Testis (tissue), 3 donors: ENCODE measurements around the gene AGER. TPM values are rescaled to one million over a fixed set of nuclear protein-coding genes. Genes with fewer than 3 reads are reported as not detected.
"Not testable (repeated sequence)": the region's sequence is repeated elsewhere in the genome, so short reads cannot be mapped to it uniquely, and the experiment has no call there.

ENCODE experiments used
- DNase-seq: peaks from one replicate; pipeline ENCODE4 v3.0.0-alpha.2; 2019
- H3K27ac ChIP-seq, 2 donors: fragments of 200-600 bp; sonication (generic); one replicate each; pipeline ENCODE4 v1.5.1; 2019
- H3K27me3 ChIP-seq: fragments of 200-600 bp; sonication (generic); one replicate; pipeline ENCODE4 v1.5.1; 2019
- H3K36me3 ChIP-seq: fragments of 200-600 bp; sonication (generic); one replicate; pipeline ENCODE4 v1.5.1; 2017; ENCODE audit warnings: low read depth; ENCODE audit errors: missing control alignments
- H3K4me1 ChIP-seq: fragments of 200-600 bp; sonication (generic); one replicate; pipeline ENCODE4 v1.5.1; 2019
- H3K4me3 ChIP-seq, 2 donors: fragments of 200-600 bp; sonication (generic); one replicate each; pipeline ENCODE4 v1.5.1; 2017 to 2019
- H3K9me3 ChIP-seq: fragments of 200-600 bp; sonication (generic); one replicate; pipeline ENCODE4 v1.5.1; 2017
- POLR2A ChIP-seq: fragments of 450-650 bp; IDR thresholded peaks from one replicate; pipeline ENCODE4 v1.6.1; 2017; ENCODE audit warnings: antibody characterized with exemption, mild to moderate bottlenecking, moderate library complexity
- WGBS, 2 donors: methylation state at CpG; one replicate each; pipeline ENCODE4 v1.1.5; 2018; 5-methylcytosine and 5-hydroxymethylcytosine counted together
- intact Hi-C: fragments of 100-400 bp; cut with DNase I; formaldehyde crosslinking; loops from one replicate; pipeline ENCODE4 v1.15.1; 2023; ENCODE audit warnings: low total_unique reads
- polyA plus RNA-seq: library from polyadenylated mRNA; stranded (reverse); fragments of 350-450 nt; fragmentation: Illumina TruSeq; extraction: RNeasy Lipid Tissue Mini Kit (QIAGEN cat#74804); gene quantifications from one replicate; pipeline ENCODE4 v1.2.3, GENCODE V29; 2014; ENCODE audit warnings: low read depth, low replicate concordance; ENCODE audit not compliant: insufficient read depth
- total RNA-seq, 2 donors: library from RNA; depleted of rRNA; stranded (reverse); fragments of >200 nt; gene quantifications; one replicate each; pipeline ENCODE4 v1.2.3, GENCODE V29; 2016
- TF ChIP-seq, protein P1 (sequence below), 3 experiments: fragments of 450-650 bp in 2 of 3; fragments of 200-600 bp in 1 of 3; sonication (generic) in 1 of 3; IDR thresholded peaks; one replicate each; pipeline ENCODE4 v1.5.1; 2016 to 2019; ENCODE audit warnings: antibody characterized with exemption in 3 of 3, mild to moderate bottlenecking in 2 of 3, moderate library complexity in 1 of 3

AGER gene
- total and polyA plus RNA-seq, 3 donors from 2014 or later = 5.8 to 8.6 (median 7.8) TPM

DNA sequence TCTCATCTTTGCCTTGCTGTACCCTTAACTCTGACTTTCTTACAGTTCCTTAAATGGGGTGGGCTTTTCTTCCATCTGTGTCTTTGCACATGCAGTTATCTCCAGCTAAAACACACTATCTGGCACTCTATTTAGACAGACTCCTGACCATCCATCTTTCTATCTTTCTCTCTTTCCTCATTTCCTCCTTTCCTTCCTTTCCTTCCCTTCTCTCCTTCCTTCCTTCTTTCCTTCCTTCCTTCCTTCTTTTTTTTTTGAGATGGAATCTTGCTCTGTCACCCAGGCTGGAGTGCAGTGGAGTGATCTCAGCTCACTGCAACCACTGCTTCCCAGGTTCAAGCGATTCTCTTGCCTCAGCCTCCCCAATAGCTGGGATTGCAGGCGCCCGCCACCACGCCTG lies 31.6 kb upstream of the AGER start:
- H3K36me3 ChIP-seq = no peaks in the 10 kb centered on the region
- H3K27ac ChIP-seq = no peak overlapping the region
- no peaks in the 10 kb centered on the region for H3K4me1 ChIP-seq
- WGBS, 2 donors = 95 to 97% methylated on average over 4 of the region's 4 CpGs
- H3K27me3 ChIP-seq = no peaks in the 10 kb centered on the region
- TF ChIP-seq, protein P1, sequence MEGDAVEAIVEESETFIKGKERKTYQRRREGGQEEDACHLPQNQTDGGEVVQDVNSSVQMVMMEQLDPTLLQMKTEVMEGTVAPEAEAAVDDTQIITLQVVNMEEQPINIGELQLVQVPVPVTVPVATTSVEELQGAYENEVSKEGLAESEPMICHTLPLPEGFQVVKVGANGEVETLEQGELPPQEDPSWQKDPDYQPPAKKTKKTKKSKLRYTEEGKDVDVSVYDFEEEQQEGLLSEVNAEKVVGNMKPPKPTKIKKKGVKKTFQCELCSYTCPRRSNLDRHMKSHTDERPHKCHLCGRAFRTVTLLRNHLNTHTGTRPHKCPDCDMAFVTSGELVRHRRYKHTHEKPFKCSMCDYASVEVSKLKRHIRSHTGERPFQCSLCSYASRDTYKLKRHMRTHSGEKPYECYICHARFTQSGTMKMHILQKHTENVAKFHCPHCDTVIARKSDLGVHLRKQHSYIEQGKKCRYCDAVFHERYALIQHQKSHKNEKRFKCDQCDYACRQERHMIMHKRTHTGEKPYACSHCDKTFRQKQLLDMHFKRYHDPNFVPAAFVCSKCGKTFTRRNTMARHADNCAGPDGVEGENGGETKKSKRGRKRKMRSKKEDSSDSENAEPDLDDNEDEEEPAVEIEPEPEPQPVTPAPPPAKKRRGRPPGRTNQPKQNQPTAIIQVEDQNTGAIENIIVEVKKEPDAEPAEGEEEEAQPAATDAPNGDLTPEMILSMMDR (IDR thresholded peaks at IDR 0.05) = no peak
- no peak for TF ChIP-seq POLR2A
- no peaks in the 10 kb centered on the region for H3K9me3 ChIP-seq
- no peak for DNase-seq
- intact Hi-C loops = no loop called here
- H3K4me3 ChIP-seq = no peak overlapping the region

DNA sequence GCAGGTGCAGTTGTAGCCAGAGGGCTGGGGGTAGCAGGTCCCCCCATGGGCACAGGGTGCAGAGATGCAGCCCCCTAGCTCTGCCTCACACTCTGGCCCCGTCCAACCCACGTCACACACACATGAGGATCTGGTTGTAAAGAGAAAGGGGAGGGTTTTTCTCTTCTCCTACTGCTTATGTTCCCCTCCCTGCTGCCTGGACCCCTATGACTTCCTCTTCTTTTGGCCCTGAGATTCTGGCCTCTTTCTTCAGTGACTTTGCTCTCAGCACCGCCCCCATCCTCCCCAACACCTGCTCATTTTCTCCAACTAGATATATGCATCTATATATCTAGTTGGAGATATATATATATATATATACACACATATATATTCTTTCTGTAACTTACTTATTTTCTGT lies 30.1 kb upstream of the AGER start:
- H3K4me1 ChIP-seq = no peaks in the 10 kb centered on the region
- no peak for DNase-seq
- no peak for TF ChIP-seq POLR2A
- TF ChIP-seq, protein P1 (IDR thresholded peaks at IDR 0.05) = no peak

DNA sequence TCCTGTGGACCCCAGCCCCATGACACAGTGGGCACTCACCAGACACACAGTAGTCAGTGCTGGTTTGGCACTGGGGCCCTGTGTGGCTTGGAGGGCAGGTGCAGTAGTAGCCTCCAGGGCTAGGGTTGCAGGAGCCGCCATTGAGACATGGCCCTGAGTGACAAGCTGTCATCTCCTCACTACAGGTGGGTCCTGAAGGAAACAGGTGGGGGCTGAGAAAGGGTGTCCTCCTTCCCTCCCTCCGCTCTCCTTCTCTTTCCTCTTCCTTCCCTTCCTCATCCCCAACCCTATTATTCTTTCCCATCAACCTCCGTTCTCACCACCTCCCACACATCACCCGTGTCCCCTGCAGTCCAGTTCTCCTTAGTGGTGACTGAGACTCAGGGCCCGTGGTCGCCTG lies 29.6 kb upstream of the AGER start:
- 86 to 88% methylated on average over 6 of the region's 6 CpGs for WGBS, 2 donors
- Histone ChIP-seq H3K27ac (no peak overlapping the region), H3K9me3 (no peaks in the 10 kb centered on the region), H3K4me1 (no peaks in the 10 kb centered on the region), H3K27me3 (no peaks in the 10 kb centered on the region), H3K4me3 (no peak overlapping the region), H3K36me3 (no peaks in the 10 kb centered on the region)
- no peak for DNase-seq
- intact Hi-C loops = no loop called here
- TF ChIP-seq POLR2A = no peak
- TF ChIP-seq, protein P1 (IDR thresholded peaks at IDR 0.05) = no peak

More for the DNA sequence above, 30.1 kb upstream of the AGER start:
- no peak overlapping the region for H3K4me3 ChIP-seq
- no peaks in the 10 kb centered on the region for H3K36me3 ChIP-seq
- no peaks in the 10 kb centered on the region for H3K9me3 ChIP-seq
- WGBS, 2 donors = 79 to 94% methylated on average over 3 of the region's 3 CpGs
- intact Hi-C loops = no loop called here
- no peaks in the 10 kb centered on the region for H3K27me3 ChIP-seq
- no peak overlapping the region for H3K27ac ChIP-seq

DNA sequence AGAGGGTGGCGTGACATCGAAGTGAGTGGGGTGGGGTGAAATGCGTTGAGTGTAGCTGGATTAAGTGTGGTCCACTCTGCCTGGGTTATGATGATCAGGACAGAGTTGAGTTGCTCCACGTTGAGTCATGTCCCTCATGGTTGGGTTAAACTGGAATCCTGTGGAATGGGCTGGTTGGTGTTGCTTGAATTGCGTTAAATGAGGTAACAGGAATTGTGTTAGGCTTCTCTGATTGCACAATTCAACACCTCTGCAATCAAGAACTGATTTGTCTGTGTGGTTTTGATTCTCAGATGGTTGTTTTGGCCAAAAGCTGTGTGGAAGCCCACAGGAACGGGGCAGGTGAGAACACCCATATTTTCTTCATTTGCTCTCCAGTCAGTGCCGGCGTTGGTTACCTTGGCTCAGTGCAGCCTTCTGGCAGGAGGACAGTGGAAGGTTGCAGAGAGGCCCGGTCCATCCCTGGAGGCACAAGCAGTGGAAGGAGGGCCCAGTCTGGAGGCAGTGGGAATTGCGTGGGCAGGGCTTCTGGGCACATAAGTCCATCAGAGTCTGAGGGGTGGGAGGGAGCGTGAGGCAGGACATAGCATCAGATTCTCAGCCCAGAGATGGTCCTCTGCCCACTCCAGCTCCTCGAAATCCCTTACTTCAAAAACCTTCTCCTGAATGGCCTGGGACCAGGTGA lies 28.2 kb upstream of the AGER start:
- Histone ChIP-seq H3K4me3 (no peak overlapping the region), H3K36me3 (no peaks in the 10 kb centered on the region), H3K27me3 (no peaks in the 10 kb centered on the region), H3K9me3 (no peaks in the 10 kb centered on the region), H3K27ac (no peak overlapping the region), H3K4me1 (no peaks in the 10 kb centered on the region)
- 87 to 88% methylated on average over 11 to 12 of the region's 12 CpGs for WGBS, 2 donors
- intact Hi-C loops = no loop called here
- TF ChIP-seq, protein P1 (IDR thresholded peaks at IDR 0.05) = no peak
- no peak for TF ChIP-seq POLR2A
- no peak for DNase-seq

DNA sequence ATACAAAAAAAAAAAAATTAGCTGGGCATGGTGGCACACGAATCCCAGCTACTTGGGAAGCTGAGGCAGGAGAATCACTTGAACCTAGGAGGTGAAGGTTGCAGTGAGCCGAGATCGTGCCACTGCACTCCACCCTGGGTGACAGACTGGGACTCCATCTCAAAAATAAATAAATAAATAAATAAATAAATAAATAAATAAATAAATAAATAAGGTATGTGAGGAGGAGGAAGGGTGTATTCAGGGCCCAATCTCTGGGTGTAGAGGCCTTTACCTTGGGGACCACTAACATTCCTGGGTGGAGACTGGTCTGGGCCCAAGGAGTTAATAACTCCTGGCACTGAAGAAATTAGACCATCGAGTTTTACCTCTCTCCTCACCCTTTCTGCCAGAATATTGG lies 27.4 kb upstream of the AGER start:
- DNase-seq, H3K27ac ChIP-seq, H3K36me3 ChIP-seq, H3K4me1 ChIP-seq, H3K9me3 ChIP-seq, intact Hi-C loops, H3K27me3 ChIP-seq, H3K4me3 ChIP-seq: not testable (repeated sequence)
- WGBS, 2 donors = 88 to 94% methylated on average over 4 of the region's 4 CpGs
